GM23248 (cell line): Measurements from ENCODE around the gene KANK4. TPM values are rescaled to one million over a fixed set of nuclear protein-coding genes. Genes with fewer than 3 reads are reported as not detected.

Experiments used
- DNase-seq: peaks from one replicate; pipeline ENCODE4 v3.0.0-alpha.2; 2015
- H2AFZ ChIP-seq: fragments of 200-600 bp; sonication (generic); 2 replicates; pipeline ENCODE4 v1.6.1; 2016; ENCODE audit warnings: antibody characterized with exemption
- H3F3A ChIP-seq: fragments of 200-600 bp; sonication (generic); 2 replicates; pipeline ENCODE4 v1.6.1; 2016; ENCODE audit warnings: mild to moderate bottlenecking, antibody characterized with exemption, mixed run types; ENCODE audit not compliant: insufficient read depth
- H3K27ac ChIP-seq: fragments of 200-600 bp; sonication (generic); 2 replicates; pipeline ENCODE4 v1.5.1; 2016; ENCODE audit warnings: mild to moderate bottlenecking
- H3K27me3 ChIP-seq: fragments of 200-600 bp; sonication (generic); replicated peaks from 2 replicates; pipeline ENCODE4 v1.6.1; 2016; ENCODE audit warnings: mild to moderate bottlenecking; ENCODE audit not compliant: insufficient read depth
- H3K36me3 ChIP-seq: fragments of 200-600 bp; sonication (generic); 2 replicates; pipeline ENCODE4 v1.6.1; 2016; ENCODE audit warnings: low read depth, mild to moderate bottlenecking
- H3K4me1 ChIP-seq: fragments of 200-600 bp; sonication (generic); 2 replicates; pipeline ENCODE4 v1.6.1; 2016; ENCODE audit warnings: mild to moderate bottlenecking; ENCODE audit not compliant: insufficient read depth
- H3K4me2 ChIP-seq: fragments of 200-600 bp; sonication (generic); one replicate; pipeline ENCODE4 v1.6.1; 2016; ENCODE audit warnings: mild to moderate bottlenecking; ENCODE audit not compliant: unreplicated experiment
- H3K4me3 ChIP-seq: fragments of 200-600 bp; sonication (generic); 2 replicates; pipeline ENCODE4 v1.5.1; 2016; ENCODE audit warnings: mild to moderate bottlenecking
- H3K79me2 ChIP-seq: fragments of 200-600 bp; sonication (generic); 2 replicates; pipeline ENCODE4 v1.6.1; 2016; ENCODE audit warnings: mild to moderate bottlenecking; ENCODE audit not compliant: insufficient read depth
- H3K9ac ChIP-seq: fragments of 200-600 bp; sonication (generic); 2 replicates; pipeline ENCODE4 v1.6.1; 2016; ENCODE audit warnings: mild to moderate bottlenecking
- H3K9me2 ChIP-seq: fragments of 200-600 bp; sonication (generic); 2 replicates; pipeline ENCODE4 v1.6.1; 2016; ENCODE audit warnings: mixed run types, mild to moderate bottlenecking, moderate library complexity; ENCODE audit not compliant: insufficient read depth
- H3K9me3 ChIP-seq: fragments of 200-600 bp; sonication (generic); one replicate; pipeline ENCODE4 v1.6.1; 2017; ENCODE audit warnings: low read depth
- H4K20me1 ChIP-seq: fragments of 200-600 bp; sonication (generic); 2 replicates; pipeline ENCODE4 v1.6.0; 2016; ENCODE audit not compliant: insufficient read depth
- EZH2 ChIP-seq: fragments of 200-600 bp; sonication (generic); IDR thresholded peaks from 2 replicates; pipeline ENCODE4 v1.6.1; 2018; ENCODE audit warnings: antibody characterized with exemption, mild to moderate bottlenecking; ENCODE audit not compliant: insufficient read depth, poor library complexity, severe bottlenecking
- EZH2phosphoT487 ChIP-seq: fragments of 200-600 bp; sonication (generic); IDR thresholded peaks from 2 replicates; pipeline ENCODE4 v1.6.1; 2018; ENCODE audit warnings: antibody characterized with exemption, moderate library complexity, mild to moderate bottlenecking, low read depth; ENCODE audit not compliant: insufficient read depth
- WGBS, 2 experiments: methylation state at CpG; one replicate each; pipeline ENCODE4 v1.1.6; 2015 to 2017; ENCODE audit warnings: low lambda C conversion rate in 2 of 2, low coverage in 1 of 2; ENCODE audit errors: missing lambda C conversion rate in 2 of 2; 5-methylcytosine and 5-hydroxymethylcytosine counted together
- in situ Hi-C: fragments of 300-500 bp; cut with MboI; formaldehyde crosslinking; loops from 2 replicates; pipeline ENCODE4 v1.15.0; 2020
- polyA plus RNA-seq: library from polyadenylated mRNA; unstranded; fragments of >200 nt; fragmentation: Nextera tagmentation; extraction: Ambion mirVana; gene quantifications from 2 replicates; pipeline ENCODE4 v1.2.1, GENCODE V29; 2016
- total RNA-seq: library from RNA; depleted of rRNA; stranded (reverse); fragments of >200 nt; shearing (Covaris generic); gene quantifications from 2 replicates; pipeline ENCODE4 v1.2.3, GENCODE V29; 2014

The KANK4 gene
- total and polyA plus RNA-seq, 2 experiments from 2014 or later, result 0.29 to 0.32 TPM

DNA sequence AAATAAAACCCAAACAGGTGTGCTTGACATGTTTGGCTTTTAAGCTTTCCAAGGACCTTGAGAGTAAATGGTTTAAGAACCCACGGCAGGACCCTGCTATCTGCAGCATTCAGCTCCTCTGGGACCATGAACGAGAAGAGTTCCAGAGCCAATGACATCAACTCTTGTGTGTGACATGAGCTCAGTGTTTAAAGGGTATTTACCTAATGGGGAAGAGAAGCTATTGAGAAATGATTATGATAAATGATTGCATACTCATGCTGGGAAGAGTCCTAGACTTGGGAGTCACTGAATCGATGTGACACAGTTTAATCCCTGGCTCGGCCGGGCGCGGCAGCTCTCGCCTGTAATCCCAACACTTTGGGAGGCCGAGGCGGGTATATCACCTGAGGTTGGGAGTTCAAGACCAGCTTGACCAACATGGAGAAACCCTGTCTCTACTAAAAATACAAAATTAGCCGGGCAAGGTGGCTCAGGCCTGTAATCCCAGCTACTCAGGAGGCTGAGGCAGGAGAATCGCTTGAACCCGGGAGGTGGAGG is 55.4 kb downstream of the KANK4 start:
- Histone ChIP-seq H3K9me2 (no peaks in the 10 kb centered on the region), H3K36me3 (no peaks in the 10 kb centered on the region), H4K20me1 (no peaks in the 10 kb centered on the region), H3K4me1 (no peaks in the 10 kb centered on the region), H3K4me2 (no peak overlapping the region), H2AFZ (no peak overlapping the region), H3K4me3 (no peak overlapping the region), H3K27ac (no peak overlapping the region), H3K9me3 (no peaks in the 10 kb centered on the region), H3K27me3 (no peaks in the 10 kb centered on the region), H3K79me2 (no peaks in the 10 kb centered on the region), H3K9ac (no peak overlapping the region), H3F3A (no peaks in the 10 kb centered on the region)
- DNase-seq, result no peak
- in situ Hi-C loops, result no loop called here
- WGBS, 2 experiments, result 67 to 70% methylated on average over 13 of the region's 13 CpGs
- TF ChIP-seq EZH2 (no peak), EZH2phosphoT487 (no peak)

GRCh38 chr1:62263006-62263813 is 56.0 kb downstream of the KANK4 start:
- Histone ChIP-seq H3K4me3 (no peak overlapping the region), H3K4me1 (no peaks in the 10 kb centered on the region), H3K79me2 (no peaks in the 10 kb centered on the region), H2AFZ (no peak overlapping the region), H3K4me2 (no peak overlapping the region), H3K9me3 (no peaks in the 10 kb centered on the region), H4K20me1 (no peaks in the 10 kb centered on the region), H3K9ac (no peak overlapping the region), H3F3A (no peaks in the 10 kb centered on the region), H3K9me2 (no peaks in the 10 kb centered on the region), H3K27ac (no peak overlapping the region), H3K36me3 (no peaks in the 10 kb centered on the region), H3K27me3 (no peaks in the 10 kb centered on the region)
- WGBS, 2 experiments, result 66% methylated on average over 19 of the region's 19 CpGs
- in situ Hi-C loops, result no loop called here
- DNase-seq, result no peak
- TF ChIP-seq EZH2, result no peak
- no peak for TF ChIP-seq EZH2phosphoT487

DNA sequence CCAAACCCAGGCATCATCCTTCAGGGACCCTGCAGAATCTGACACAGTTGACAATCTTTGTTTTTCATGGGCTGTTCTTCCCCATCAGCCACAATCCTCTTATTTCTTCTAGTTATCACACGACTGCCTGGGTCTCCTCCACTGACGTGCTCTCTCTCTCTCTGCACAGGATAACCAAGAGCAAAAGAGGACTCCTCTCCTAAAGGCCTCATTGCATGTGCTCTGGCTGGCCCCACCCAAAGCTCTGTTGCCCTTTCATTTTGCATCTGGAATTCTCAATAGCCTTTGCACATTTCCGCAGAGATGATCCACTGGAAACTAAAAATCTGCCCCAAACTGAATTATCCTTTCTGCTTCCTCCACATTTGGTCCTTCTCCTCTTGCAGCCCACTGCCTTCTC is 58.5 kb downstream of the KANK4 start:
- no peaks in the 10 kb centered on the region for H3K4me1 ChIP-seq
- no peaks in the 10 kb centered on the region for H3K79me2 ChIP-seq
- no peaks in the 10 kb centered on the region for H3K36me3 ChIP-seq
- no peak overlapping the region for H2AFZ ChIP-seq
- no peaks in the 10 kb centered on the region for H3K9me3 ChIP-seq
- H3K27me3 ChIP-seq, result no peaks in the 10 kb centered on the region
- H3K4me2 ChIP-seq, result no peak overlapping the region
- in situ Hi-C loops, result no loop called here
- DNase-seq, result no peak
- H3K27ac ChIP-seq, result no peak overlapping the region
- WGBS, 2 experiments, result 54 to 59% methylated on average over 3 of the region's 3 CpGs
- H4K20me1 ChIP-seq, result no peaks in the 10 kb centered on the region
- no peaks in the 10 kb centered on the region for H3F3A ChIP-seq
- H3K9ac ChIP-seq, result no peak overlapping the region
- no peak overlapping the region for H3K4me3 ChIP-seq
- no peaks in the 10 kb centered on the region for H3K9me2 ChIP-seq
- no peak for TF ChIP-seq EZH2
- no peak for TF ChIP-seq EZH2phosphoT487

- TF ChIP-seq EZH2 (no peak), EZH2phosphoT487 (no peak)
- no peak overlapping the region for H3K9ac ChIP-seq
- in situ Hi-C loops, result no loop called here
- no peaks in the 10 kb centered on the region for H3K36me3 ChIP-seq
- no peak overlapping the region for H2AFZ ChIP-seq
- H3K79me2 ChIP-seq, result no peaks in the 10 kb centered on the region
- H3K27me3 ChIP-seq, result no peaks in the 10 kb centered on the region
- no peaks in the 10 kb centered on the region for H3K9me3 ChIP-seq
- H3K27ac ChIP-seq, result no peak overlapping the region
- H4K20me1 ChIP-seq, result no peaks in the 10 kb centered on the region
- H3F3A ChIP-seq, result no peaks in the 10 kb centered on the region
- no peaks in the 10 kb centered on the region for H3K4me1 ChIP-seq
- H3K4me3 ChIP-seq, result no peak overlapping the region
- 85 to 94% methylated on average over 4 of the region's 4 CpGs for WGBS, 2 experiments
- DNase-seq, result no peak
- no peak overlapping the region for H3K4me2 ChIP-seq
- no peaks in the 10 kb centered on the region for H3K9me2 ChIP-seq
Observed at GRCh38 chr1:62259551-62259950, 59.7 kb downstream of the KANK4 start.
